Large intestine (tissue), 3 donors: ENCODE measurements around the gene RAB20. TPM values are rescaled to one million over a fixed set of nuclear protein-coding genes. Genes with fewer than 3 reads are reported as not detected.

Source experiments
- DNase-seq, 2 donors: peaks; one replicate each; pipeline versions ENCODE4 v3.0.0 to v3.0.0-alpha.2; 2013
- H3K27ac ChIP-seq: one replicate; pipeline ENCODE4 v1.5.1; 2013; ENCODE audit warnings: low read length
- H3K27me3 ChIP-seq: 2 replicates; pipeline ENCODE4 v1.6.1; 2013; ENCODE audit warnings: low read length; ENCODE audit not compliant: control insufficient read depth, insufficient read depth
- H3K36me3 ChIP-seq: 2 replicates; pipeline ENCODE4 v1.6.1; 2013; ENCODE audit warnings: low read length; ENCODE audit not compliant: control insufficient read depth, insufficient read depth
- H3K4me1 ChIP-seq: one replicate; pipeline ENCODE4 v1.6.1; 2013; ENCODE audit warnings: low read length; ENCODE audit not compliant: control insufficient read depth, insufficient read depth
- H3K4me3 ChIP-seq: one replicate; pipeline ENCODE4 v1.5.1; 2013; ENCODE audit warnings: low read length
- H3K9me3 ChIP-seq: one replicate; pipeline ENCODE4 v1.6.1; 2013; ENCODE audit warnings: mild to moderate bottlenecking, low read depth, low read length, moderate library complexity; ENCODE audit not compliant: control insufficient read depth
- WGBS: methylation state at CpG from one replicate; pipeline ENCODE4 v1.1.5; 2013; ENCODE audit warnings: low lambda C conversion rate; ENCODE audit not compliant: insufficient coverage; 5-methylcytosine and 5-hydroxymethylcytosine counted together
- polyA plus RNA-seq: library from polyadenylated mRNA; unstranded; fragments of 120-200 nt; gene quantifications from one replicate; pipeline ENCODE4 v1.2.1, GENCODE V29; 2013

Gene RAB20
- polyA plus RNA-seq, 1 donor = 23.9 TPM

DNA sequence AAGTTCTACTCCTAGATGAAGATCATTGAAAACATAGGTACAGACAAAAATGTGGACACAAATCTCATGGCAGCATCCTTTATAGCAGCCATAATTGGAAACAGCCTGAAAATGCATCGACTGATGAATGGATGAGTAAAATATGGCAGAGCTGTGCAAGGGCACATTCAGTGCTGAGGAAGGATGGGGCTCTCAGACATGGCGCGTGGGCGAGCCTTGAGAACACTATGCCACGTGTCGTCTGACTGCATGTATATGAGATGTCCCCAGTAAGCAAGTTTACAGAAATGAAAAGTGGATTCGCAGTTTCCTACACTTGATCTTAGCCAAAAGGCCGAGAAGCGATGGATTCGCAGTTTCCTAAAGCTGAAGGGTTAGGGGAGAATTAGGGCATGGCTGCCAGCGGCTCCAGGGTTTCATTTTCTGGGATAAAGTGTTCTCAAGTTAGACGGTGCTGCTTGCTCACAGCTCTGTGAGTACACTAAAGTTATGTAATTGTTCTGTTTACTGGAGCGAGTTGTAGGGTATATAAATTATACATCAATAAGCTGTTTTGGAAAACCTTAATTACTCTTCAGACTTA, 78.0 kb downstream of the RAB20 start:
- Histone ChIP-seq H3K27ac (no peak overlapping the region), H3K4me3 (no peak overlapping the region), H3K36me3 (peaks cover 61% of the 10 kb centered on the region), H3K9me3 (no peaks in the 10 kb centered on the region), H3K4me1 (no peaks in the 10 kb centered on the region), H3K27me3 (no peaks in the 10 kb centered on the region)
- DNase-seq = no peak
- 100% methylated on average over 2 of the region's 13 CpGs for WGBS

GRCh38 chr13:110480161-110480560, 81.4 kb downstream of the RAB20 start:
- H3K36me3 ChIP-seq = peaks cover 71% of the 10 kb centered on the region
- H3K27ac ChIP-seq = no peak overlapping the region
- H3K4me1 ChIP-seq = no peaks in the 10 kb centered on the region
- H3K9me3 ChIP-seq = no peaks in the 10 kb centered on the region
- no peak overlapping the region for H3K4me3 ChIP-seq
- DNase-seq = no peak
- H3K27me3 ChIP-seq = no peaks in the 10 kb centered on the region
- WGBS = no CpG with 5 or more reads among the region's 5 CpGs

- DNase-seq = no peak
- Histone ChIP-seq H3K4me3 (no peak overlapping the region), H3K36me3 (peaks cover 72% of the 10 kb centered on the region), H3K27me3 (no peaks in the 10 kb centered on the region), H3K4me1 (no peaks in the 10 kb centered on the region), H3K27ac (no peak overlapping the region), H3K9me3 (no peaks in the 10 kb centered on the region)
- WGBS = no CpG with 5 or more reads among the region's 11 CpGs
Observed at GRCh38 chr13:110479648-110480047, 81.9 kb downstream of the RAB20 start.

DNA sequence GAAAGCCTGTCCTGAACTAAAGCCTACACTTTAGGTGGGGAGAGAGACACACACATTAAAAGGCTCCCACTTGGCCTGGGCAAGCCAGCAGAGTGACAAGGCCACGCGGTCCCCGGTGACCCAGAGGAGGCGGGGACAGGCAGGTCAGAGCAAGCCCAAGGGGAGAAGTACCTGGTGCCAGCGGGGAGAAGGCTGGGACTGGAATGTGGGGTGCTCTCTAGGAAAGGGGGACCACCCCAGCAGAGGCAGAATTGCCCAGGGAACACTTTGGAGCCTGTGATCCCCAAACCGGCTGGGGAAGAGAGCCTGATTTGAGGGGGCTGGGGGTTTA, 82.3 kb downstream of the RAB20 start:
- H3K4me3 ChIP-seq = no peak overlapping the region
- no CpG with 5 or more reads among the region's 6 CpGs for WGBS
- DNase-seq = no peak
- peaks cover 67% of the 10 kb centered on the region for H3K36me3 ChIP-seq
- H3K4me1 ChIP-seq = no peaks in the 10 kb centered on the region
- H3K27me3 ChIP-seq = no peaks in the 10 kb centered on the region
- H3K9me3 ChIP-seq = no peaks in the 10 kb centered on the region
- no peak overlapping the region for H3K27ac ChIP-seq

GRCh38 chr13:110478405-110479214, 82.9 kb downstream of the RAB20 start:
- WGBS = no CpG with 5 or more reads among the region's 16 CpGs
- H3K36me3 ChIP-seq = peaks cover 72% of the 10 kb centered on the region
- H3K27ac ChIP-seq = no peak overlapping the region

DNA sequence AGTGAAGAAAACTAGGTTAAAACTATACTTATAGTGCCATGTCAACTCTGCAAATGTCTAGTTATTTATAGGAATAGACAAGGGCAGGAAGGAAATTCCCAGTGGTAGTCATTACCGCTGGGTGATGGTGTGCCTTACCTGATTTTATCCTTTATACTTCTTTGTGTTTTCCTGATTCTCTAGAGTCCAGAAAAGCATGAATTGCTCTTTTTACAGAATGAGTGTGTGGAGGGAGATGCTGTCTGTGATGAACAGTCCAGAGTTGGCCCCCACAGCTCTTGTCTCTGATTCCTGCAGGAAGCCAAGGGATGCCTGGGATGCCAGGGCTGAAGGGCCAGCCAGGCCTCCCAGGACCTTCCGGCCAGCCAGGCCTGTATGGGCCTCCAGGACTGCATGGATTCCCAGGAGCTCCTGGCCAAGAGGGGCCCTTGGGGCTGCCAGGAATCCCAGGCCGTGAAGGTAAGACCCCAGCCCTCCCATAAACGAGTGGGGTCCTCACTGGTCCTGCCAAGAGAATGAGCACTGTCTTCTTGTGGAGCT, 83.7 kb downstream of the RAB20 start:
- Histone ChIP-seq H3K4me3 (no peak overlapping the region), H3K36me3 (peaks cover 72% of the 10 kb centered on the region), H3K9me3 (no peaks in the 10 kb centered on the region), H3K4me1 (no peaks in the 10 kb centered on the region), H3K27ac (no peak overlapping the region), H3K27me3 (no peaks in the 10 kb centered on the region)
- WGBS = no CpG with 5 or more reads among the region's 4 CpGs
- DNase-seq = no peak

More at GRCh38 chr13:110478405-110479214, 82.9 kb downstream of the RAB20 start:
- no peaks in the 10 kb centered on the region for H3K4me1 ChIP-seq
- no peaks in the 10 kb centered on the region for H3K9me3 ChIP-seq
- H3K4me3 ChIP-seq = no peak overlapping the region
- DNase-seq = no peak
- H3K27me3 ChIP-seq = no peaks in the 10 kb centered on the region

GRCh38 chr13:110476220-110476617, 85.3 kb downstream of the RAB20 start:
- Histone ChIP-seq H3K9me3 (no peaks in the 10 kb centered on the region), H3K27ac (no peak overlapping the region), H3K36me3 (peaks cover 73% of the 10 kb centered on the region), H3K27me3 (no peaks in the 10 kb centered on the region), H3K4me3 (no peak overlapping the region), H3K4me1 (no peaks in the 10 kb centered on the region)
- WGBS = no CpG with 5 or more reads among the region's 12 CpGs
- DNase-seq = no peak

DNA sequence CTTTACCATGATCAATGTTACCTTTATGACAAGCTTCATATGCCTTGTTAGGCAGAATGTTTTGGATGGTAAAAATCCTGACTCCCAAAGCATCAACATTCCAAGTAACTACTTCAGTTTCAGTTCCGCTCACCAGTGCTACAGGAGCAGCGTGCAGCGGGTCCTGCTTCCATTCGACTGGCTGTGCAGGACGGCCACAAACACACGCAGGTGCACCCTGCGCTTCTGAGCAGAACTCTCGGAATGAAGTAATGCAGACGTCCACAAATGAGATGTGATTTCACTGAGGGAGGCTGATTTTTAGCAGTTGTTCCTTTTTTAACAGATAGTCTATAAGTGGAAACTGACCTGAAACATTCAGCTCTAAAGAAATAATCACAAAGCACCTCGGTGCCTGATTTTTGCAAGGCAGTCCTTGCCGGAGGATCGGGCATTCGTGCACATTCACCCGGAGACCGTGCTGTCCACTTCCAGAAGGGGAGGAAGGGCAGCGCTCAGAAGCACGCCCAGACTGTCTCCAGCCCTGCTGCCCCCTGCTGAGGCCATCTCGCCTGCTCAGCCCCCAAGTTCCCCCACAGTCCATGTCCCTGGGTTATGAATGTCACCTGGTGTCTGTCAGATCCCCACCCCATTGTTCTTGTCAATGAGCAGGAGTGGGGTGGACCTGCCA, 85.8 kb downstream of the RAB20 start:
- WGBS = no CpG with 5 or more reads among the region's 18 CpGs
- no peak overlapping the region for H3K27ac ChIP-seq
- no peak overlapping the region for H3K4me3 ChIP-seq
- H3K27me3 ChIP-seq = no peaks in the 10 kb centered on the region
- no peaks in the 10 kb centered on the region for H3K9me3 ChIP-seq
- H3K36me3 ChIP-seq = peaks cover 78% of the 10 kb centered on the region
- H3K4me1 ChIP-seq = no peaks in the 10 kb centered on the region
- DNase-seq = no peak

- no peak overlapping the region for H3K27ac ChIP-seq
- H3K4me3 ChIP-seq = no peak overlapping the region
- no peak for DNase-seq
- H3K9me3 ChIP-seq = no peaks in the 10 kb centered on the region
- no peaks in the 10 kb centered on the region for H3K4me1 ChIP-seq
- H3K27me3 ChIP-seq = no peaks in the 10 kb centered on the region
- H3K36me3 ChIP-seq = peaks cover 79% of the 10 kb centered on the region
- WGBS = no CpG with 5 or more reads among the region's 9 CpGs
Observed at GRCh38 chr13:110475117-110475516, 86.4 kb downstream of the RAB20 start.

- no peaks in the 10 kb centered on the region for H3K9me3 ChIP-seq
- DNase-seq = no peak
- no CpG with 5 or more reads among the region's 21 CpGs for WGBS
- H3K4me1 ChIP-seq = no peaks in the 10 kb centered on the region
- no peaks in the 10 kb centered on the region for H3K27me3 ChIP-seq
- peaks cover 76% of the 10 kb centered on the region for H3K36me3 ChIP-seq
- H3K27ac ChIP-seq = no peak overlapping the region
- H3K4me3 ChIP-seq = no peak overlapping the region
Observed at GRCh38 chr13:110474713-110475112, 86.8 kb downstream of the RAB20 start.
